Spinal cord (tissue), 10 donors: ENCODE results near the gene RLN2. TPM values are rescaled to one million over a fixed set of nuclear protein-coding genes. Genes with fewer than 3 reads are reported as not detected.

ENCODE experiments used
- DNase-seq, 6 donors: peaks; one replicate each; pipeline versions ENCODE4 v3.0.0 to v3.0.0-alpha.2; 2013 to 2015; ENCODE audit warnings: low spot score in 6 of 6, low read depth in 4 of 6
- H3K27ac ChIP-seq: one replicate; pipeline ENCODE4 v1.5.1; 2013; ENCODE audit warnings: low read depth, low read length, control low read depth
- H3K27me3 ChIP-seq: one replicate; pipeline ENCODE4 v1.6.1; 2013; ENCODE audit warnings: low read length; ENCODE audit not compliant: control insufficient read depth, insufficient read depth
- H3K36me3 ChIP-seq: one replicate; pipeline ENCODE4 v1.6.1; 2013; ENCODE audit warnings: low read length; ENCODE audit not compliant: control insufficient read depth, insufficient read depth
- H3K4me1 ChIP-seq: one replicate; pipeline ENCODE4 v1.6.1; 2013; ENCODE audit warnings: low read length; ENCODE audit not compliant: control insufficient read depth, insufficient read depth
- H3K4me3 ChIP-seq: one replicate; pipeline ENCODE4 v1.5.1; 2013; ENCODE audit warnings: low read depth, low read length, control low read depth
- H3K9me3 ChIP-seq: one replicate; pipeline ENCODE4 v1.6.1; 2013; ENCODE audit warnings: low read length; ENCODE audit not compliant: control insufficient read depth, insufficient read depth
- WGBS: methylation state at CpG from one replicate; pipeline ENCODE4 v1.1.5; 2013; ENCODE audit warnings: missing lambda C conversion rate; ENCODE audit not compliant: insufficient coverage; 5-methylcytosine and 5-hydroxymethylcytosine counted together
- polyA plus RNA-seq, 2 donors: library from polyadenylated mRNA; unstranded; fragments of 120-200 nt; gene quantifications; one replicate each; pipeline ENCODE4 v1.2.1, GENCODE V29; 2013; ENCODE audit not compliant: insufficient read length in 2 of 2
- small RNA-seq: library from RNA; depleted of rRNA; stranded (forward); fragments of <200 nt; gene quantifications from one replicate; pipeline ENCODE3, GENCODE V24; 2014; ENCODE audit warnings: low replicate concordance
- total RNA-seq, 2 donors: library from RNA; depleted of rRNA in 1 of 2; stranded (reverse); fragments of 120-200 nt in 1 of 2; fragments of >200 nt in 1 of 2; gene quantifications; one replicate each; pipeline versions ENCODE4 v1.2.3 to v1.2.4, GENCODE V29; 2013 to 2014
- donor health status: healthy.

The RLN2 gene
- total and polyA plus RNA-seq, 4 donors = 0.59 to 1.3 (median 0.66) TPM; not detected in 1

- DNase-seq = no peak
- Histone ChIP-seq H3K4me3 (no peak overlapping the region), H3K36me3 (no peaks in the 10 kb centered on the region), H3K27ac (no peak overlapping the region), H3K4me1 (no peaks in the 10 kb centered on the region), H3K27me3 (no peaks in the 10 kb centered on the region), H3K9me3 (no peaks in the 10 kb centered on the region)
- no CpG with 5 or more reads among the region's 2 CpGs for WGBS
Measured at GRCh38 chr9:5278486-5278885, 26.0 kb downstream of the RLN2 start.

GRCh38 chr9:5274770-5275169 lies 29.7 kb downstream of the RLN2 start:
- Histone ChIP-seq H3K4me1 (no peaks in the 10 kb centered on the region), H3K36me3 (no peaks in the 10 kb centered on the region), H3K4me3 (no peak overlapping the region), H3K9me3 (no peaks in the 10 kb centered on the region), H3K27ac (no peak overlapping the region), H3K27me3 (no peaks in the 10 kb centered on the region)
- no peak for DNase-seq
- WGBS = 80% methylated on average over 2 of the region's 2 CpGs

- Histone ChIP-seq H3K4me3 (no peak overlapping the region), H3K4me1 (no peaks in the 10 kb centered on the region), H3K9me3 (no peaks in the 10 kb centered on the region), H3K27me3 (no peaks in the 10 kb centered on the region), H3K36me3 (no peaks in the 10 kb centered on the region), H3K27ac (no peak overlapping the region)
- 60% methylated on average over 2 of the region's 6 CpGs for WGBS
- DNase-seq = no peak
Measured at GRCh38 chr9:5269249-5269715, 35.2 kb downstream of the RLN2 start.

- no peak overlapping the region for H3K4me3 ChIP-seq
- 94% methylated on average over 1 of the region's 1 CpG for WGBS
- DNase-seq = no peak
- H3K27ac ChIP-seq = no peak overlapping the region
- H3K9me3 ChIP-seq = no peaks in the 10 kb centered on the region
- no peaks in the 10 kb centered on the region for H3K4me1 ChIP-seq
- no peaks in the 10 kb centered on the region for H3K27me3 ChIP-seq
- H3K36me3 ChIP-seq = no peaks in the 10 kb centered on the region
Measured at GRCh38 chr9:5265939-5266338, 38.6 kb downstream of the RLN2 start.

- no peak for DNase-seq
- no peak overlapping the region for H3K4me3 ChIP-seq
- H3K36me3 ChIP-seq = no peaks in the 10 kb centered on the region
- no peaks in the 10 kb centered on the region for H3K4me1 ChIP-seq
- H3K9me3 ChIP-seq = no peaks in the 10 kb centered on the region
- no peak overlapping the region for H3K27ac ChIP-seq
- no peaks in the 10 kb centered on the region for H3K27me3 ChIP-seq
Measured at GRCh38 chr9:5264219-5264595, 40.3 kb downstream of the RLN2 start.

- Histone ChIP-seq H3K4me3 (no peak overlapping the region), H3K9me3 (no peaks in the 10 kb centered on the region), H3K27ac (no peak overlapping the region), H3K36me3 (no peaks in the 10 kb centered on the region), H3K27me3 (no peaks in the 10 kb centered on the region), H3K4me1 (no peaks in the 10 kb centered on the region)
- no CpG with 5 or more reads among the region's 5 CpGs for WGBS
- peak in 2 of 6 donors; percentile 0 to 4 for DNase-seq
Measured at GRCh38 chr9:5263351-5264218, 40.9 kb downstream of the RLN2 start.

Small RNA genes lying within 50 kb of the gene (small RNA-seq; reads per million reads assigned to genes)
- gene HMGN2P31 = not detected

Other genes starting within 250 kb of the RLN2 start
- gene INSL6, start 119.1 kb downstream of the RLN2 start, total RNA-seq = not detected
- under 1 TPM; 0.35 to 0.55 TPM for gene INSL6, start 119.1 kb downstream of the RLN2 start, polyA plus RNA-seq
- gene INSL4, start 73.3 kb downstream of the RLN2 start, total RNA-seq = not detected
- gene INSL4, start 73.3 kb downstream of the RLN2 start, polyA plus RNA-seq = not detected
- gene RLN1, start 35.2 kb upstream of the RLN2 start, total RNA-seq = 1 to 10 TPM in 1 of 2 donors, under 1 TPM in 1; 0.33 to 1.6 TPM
- gene RLN1, start 35.2 kb upstream of the RLN2 start, polyA plus RNA-seq = under 1 TPM; 0.50 to 0.57 TPM
- gene PLGRKT, start 133.2 kb upstream of the RLN2 start, total RNA-seq = 10 to 100 TPM; 22.5 to 30.6 TPM
- 10 to 100 TPM; 28.9 to 32.3 TPM for gene PLGRKT, start 133.2 kb upstream of the RLN2 start, polyA plus RNA-seq
- 1 to 10 TPM; 1.4 to 2.8 TPM for gene CD274, start 145.8 kb upstream of the RLN2 start, total RNA-seq
- gene CD274, start 145.8 kb upstream of the RLN2 start, polyA plus RNA-seq = 1 to 10 TPM; 1.4 to 2.3 TPM
- under 1 TPM; 0.22 to 0.50 TPM for gene PDCD1LG2, start 205.8 kb upstream of the RLN2 start, total RNA-seq
- under 1 TPM; 0.18 to 0.32 TPM for gene PDCD1LG2, start 205.8 kb upstream of the RLN2 start, polyA plus RNA-seq